IPS DF 4.7 (cell line): ENCODE results near the gene DNAJC10.
"Not testable (repeated sequence)": the region's sequence is repeated elsewhere in the genome, so short reads cannot be mapped to it uniquely, and the experiment has no call there.

Experiments
- DNase-seq: peaks from one replicate; pipeline ENCODE4 v3.0.0-alpha.2; 2013; ENCODE audit warnings: low spot score; ENCODE audit errors: extremely low read depth

DNAJC10 gene, protein sequence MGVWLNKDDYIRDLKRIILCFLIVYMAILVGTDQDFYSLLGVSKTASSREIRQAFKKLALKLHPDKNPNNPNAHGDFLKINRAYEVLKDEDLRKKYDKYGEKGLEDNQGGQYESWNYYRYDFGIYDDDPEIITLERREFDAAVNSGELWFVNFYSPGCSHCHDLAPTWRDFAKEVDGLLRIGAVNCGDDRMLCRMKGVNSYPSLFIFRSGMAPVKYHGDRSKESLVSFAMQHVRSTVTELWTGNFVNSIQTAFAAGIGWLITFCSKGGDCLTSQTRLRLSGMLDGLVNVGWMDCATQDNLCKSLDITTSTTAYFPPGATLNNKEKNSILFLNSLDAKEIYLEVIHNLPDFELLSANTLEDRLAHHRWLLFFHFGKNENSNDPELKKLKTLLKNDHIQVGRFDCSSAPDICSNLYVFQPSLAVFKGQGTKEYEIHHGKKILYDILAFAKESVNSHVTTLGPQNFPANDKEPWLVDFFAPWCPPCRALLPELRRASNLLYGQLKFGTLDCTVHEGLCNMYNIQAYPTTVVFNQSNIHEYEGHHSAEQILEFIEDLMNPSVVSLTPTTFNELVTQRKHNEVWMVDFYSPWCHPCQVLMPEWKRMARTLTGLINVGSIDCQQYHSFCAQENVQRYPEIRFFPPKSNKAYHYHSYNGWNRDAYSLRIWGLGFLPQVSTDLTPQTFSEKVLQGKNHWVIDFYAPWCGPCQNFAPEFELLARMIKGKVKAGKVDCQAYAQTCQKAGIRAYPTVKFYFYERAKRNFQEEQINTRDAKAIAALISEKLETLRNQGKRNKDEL

DNA sequence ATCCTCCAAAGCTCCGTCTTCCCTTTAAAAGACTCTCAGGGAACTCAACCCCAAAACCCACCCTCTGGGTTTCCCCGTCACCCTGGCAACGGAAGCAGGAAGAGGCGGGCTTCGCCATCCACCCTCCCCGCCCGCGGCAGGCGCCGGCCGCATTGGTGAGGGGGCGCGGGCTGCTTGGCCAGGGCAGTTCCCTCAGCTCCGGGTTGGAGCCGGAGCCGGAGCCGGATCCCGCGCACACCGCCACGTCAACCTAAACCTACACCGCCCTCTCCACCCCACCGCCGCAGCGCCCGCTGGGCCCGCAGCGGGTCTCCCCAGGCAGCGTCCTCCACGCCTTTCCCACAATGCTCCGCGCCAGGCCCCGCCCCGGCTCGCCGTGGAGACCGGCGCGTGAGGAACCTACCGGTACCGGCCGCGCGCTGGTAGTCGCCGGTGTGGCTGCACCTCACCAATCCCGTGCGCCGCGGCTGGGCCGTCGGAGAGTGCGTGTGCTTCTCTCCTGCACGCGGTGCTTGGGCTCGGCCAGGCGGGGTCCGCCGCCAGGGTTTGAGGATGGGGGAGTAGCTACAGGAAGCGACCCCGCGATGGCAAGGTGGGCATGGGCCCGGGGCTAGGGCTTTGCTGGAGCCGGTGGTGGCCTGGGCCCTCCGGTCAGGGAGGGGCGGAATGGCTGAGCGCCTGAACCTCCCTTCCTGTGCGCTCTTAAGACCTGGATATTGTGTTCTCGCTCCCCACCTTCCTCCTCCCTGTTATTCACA is at the start of gene DNAJC10:
DNAJC10 (plus strand) TSS at position 366 of the 758 bp plus-strand sequence. CDS start 1,830 bp downstream, outside the sequence.
- DNase-seq, result peak; percentile 44

DNA sequence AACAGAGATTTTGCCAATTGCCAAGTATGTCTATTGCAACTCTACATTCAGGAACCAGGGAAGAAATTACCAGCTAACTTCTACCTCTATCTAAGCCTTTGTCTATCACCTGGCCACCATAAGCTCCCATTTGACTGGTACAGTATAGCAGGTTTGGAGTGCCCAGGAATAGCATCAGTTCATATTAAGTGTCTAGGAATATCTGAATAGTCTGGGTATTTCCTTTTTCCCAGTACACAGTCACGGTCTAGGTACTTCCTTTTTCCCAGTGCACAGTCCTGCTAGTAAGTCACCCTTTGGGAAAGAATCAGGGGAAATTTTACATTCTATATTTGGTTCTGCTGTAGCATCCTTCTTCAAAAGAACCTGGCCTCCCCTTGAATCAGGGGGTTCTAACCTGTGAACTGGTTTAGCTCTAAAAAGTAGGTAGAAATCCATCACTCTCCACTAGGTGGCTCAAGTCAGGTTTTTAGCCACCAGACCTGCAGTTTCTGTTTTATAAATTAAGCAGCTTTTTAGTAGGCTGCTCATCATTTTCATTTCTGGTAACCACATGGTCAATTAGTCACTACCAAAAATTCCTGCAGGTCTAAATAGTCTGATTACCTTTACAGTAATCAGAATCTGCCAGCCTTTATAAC is 49.3 kb upstream of the DNAJC10 start:
- no peak for DNase-seq

DNA sequence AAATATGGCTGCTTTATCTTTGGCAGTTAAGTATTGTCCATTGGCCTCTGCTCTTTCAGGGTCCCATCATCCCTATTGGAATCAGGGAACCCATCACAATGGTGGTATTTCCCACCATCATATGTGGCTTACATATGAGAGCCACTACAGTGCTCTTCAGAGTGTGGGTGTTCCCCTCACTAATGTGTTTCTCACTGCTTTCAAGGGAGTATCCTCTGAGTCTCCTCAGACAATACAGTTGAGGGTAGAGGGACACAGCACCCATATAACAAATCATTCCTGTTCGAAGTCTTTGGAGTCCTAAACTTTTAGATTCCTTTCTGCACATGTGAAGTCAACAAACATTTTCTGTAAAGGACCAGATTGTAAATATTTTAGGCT is 48.8 kb upstream of the DNAJC10 start:
- DNase-seq, result no peak

DNA sequence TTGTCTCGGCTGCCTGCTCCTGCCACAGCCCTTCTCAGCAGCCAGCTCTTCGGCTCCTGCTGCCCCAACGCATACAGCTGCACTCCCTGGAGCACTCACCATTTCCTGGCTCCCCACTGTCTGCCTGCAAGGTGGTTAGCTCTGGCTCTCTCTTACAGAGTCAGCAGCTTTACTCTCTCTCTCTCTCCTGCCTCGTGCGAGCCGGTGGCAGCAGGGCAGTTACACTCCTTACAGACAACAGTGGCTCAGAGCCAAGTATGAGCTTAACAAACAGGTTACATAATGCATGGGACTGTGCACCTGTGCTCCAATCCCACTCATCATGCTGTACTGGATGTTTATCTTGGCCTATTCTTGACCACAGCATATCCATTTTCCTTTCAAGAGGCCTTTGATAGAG is 47.4 kb upstream of the DNAJC10 start:
- no peak for DNase-seq

DNA sequence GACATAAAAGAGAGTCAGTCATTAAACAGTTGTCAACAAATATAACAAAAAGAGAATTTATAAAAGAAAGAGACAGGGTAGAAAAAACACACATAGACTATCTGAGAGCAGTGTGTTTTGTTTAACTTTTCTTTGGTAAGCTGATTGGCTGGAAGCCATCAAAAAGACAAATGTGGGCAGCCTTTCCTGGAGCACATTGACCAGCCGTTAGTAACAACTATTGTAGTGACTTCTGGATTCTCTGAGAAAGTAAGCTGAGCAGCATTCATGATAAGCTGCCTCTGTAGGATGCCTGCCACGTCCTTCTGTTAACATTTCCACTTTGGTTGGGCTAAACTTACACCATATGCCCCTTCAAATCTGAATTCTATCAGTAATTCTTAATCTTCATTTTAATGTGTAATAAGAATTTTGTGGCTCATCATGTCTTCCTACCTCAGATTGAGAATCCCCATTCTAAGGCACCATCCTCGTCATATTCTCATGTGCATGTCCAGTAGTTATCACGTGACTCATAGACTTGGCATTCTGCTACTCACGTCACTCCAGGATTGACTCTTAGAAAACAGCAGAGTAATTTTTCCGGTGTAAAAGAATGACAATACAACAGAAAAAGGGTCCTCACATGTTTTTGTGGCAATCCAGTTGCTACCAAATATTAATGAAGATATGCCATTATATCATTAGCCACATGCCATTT is 43.4 kb upstream of the DNAJC10 start:
- DNase-seq, result no peak

DNA sequence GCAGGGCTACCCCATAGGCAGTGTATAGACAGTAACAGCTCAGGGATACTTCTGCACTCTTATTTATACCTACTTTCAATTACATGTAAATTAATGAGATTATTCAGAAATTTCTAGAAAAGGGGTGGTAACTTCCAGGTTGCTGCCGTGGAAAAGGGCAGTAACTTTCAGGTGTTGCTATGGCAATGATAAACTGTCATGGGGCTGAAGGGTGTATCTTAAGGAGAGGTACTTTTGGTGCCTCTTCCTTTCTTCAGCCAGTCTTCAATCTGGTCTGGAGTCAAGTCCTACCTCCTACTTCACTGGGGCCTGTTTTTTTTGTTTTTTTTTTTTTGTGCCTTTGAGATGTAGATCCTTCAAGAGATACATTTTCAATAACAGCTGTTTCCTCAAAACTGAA is 35.2 kb upstream of the DNAJC10 start:
- DNase-seq, result no peak

DNA sequence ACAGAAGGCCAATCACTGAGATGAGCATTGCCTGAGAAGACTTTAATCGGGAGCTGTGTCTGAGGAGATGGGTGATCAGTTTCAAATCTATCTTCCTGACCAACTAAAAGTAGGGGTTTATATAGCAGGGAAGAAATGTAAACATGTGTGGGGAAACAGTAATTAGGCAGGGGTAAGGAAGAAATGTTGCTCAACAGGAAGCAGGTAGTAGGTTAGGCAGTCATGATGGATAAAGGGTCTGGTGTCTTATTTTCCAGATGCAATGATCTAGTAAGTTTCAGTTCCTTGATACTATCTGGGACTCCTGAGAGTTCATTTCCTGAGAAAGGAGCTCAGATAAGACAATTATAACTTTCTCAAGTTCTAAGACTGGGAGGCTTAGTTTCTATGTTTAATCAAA is 33.8 kb upstream of the DNAJC10 start:
- DNase-seq, result no peak

DNA sequence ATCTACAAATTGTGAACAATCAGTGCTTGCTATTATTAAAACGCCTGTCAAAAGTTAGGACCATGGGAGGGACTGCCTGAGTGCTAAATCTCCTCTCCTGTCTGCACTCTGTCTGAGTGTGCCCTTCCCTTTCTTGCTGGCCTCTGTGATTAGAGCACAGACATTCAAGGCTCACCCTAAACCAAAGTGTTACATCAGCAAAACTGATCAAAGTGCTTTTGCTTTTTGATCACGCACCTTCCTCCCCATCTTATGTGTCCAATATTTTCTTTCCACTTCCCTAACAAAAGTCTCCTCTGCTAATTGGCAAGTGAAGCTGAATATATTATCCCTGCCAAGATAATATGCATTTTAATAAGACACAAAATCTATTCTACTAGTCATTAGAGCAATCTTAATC is 30.5 kb upstream of the DNAJC10 start:
- DNase-seq, result no peak

DNA sequence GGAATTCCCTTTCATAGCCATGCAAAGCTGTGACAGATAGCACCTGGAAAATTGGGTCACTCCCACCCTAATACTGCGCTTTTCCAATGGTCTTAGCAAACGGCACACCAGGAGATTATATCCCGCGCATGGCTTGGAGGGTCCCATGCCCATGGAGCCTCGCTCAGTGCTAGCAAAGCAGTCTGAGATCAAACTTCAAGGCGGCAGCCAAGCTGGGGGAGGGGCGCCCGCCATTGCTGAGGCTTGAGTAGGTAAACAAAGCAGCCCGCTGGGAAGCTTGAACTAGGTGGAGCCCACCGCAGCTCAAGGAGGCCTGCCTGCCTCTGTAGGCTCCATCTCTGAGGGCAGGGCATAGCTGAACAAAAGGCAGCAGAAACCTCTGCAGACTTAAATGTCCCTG is 29.3 kb upstream of the DNAJC10 start:
- DNase-seq, result not testable (repeated sequence)

DNA sequence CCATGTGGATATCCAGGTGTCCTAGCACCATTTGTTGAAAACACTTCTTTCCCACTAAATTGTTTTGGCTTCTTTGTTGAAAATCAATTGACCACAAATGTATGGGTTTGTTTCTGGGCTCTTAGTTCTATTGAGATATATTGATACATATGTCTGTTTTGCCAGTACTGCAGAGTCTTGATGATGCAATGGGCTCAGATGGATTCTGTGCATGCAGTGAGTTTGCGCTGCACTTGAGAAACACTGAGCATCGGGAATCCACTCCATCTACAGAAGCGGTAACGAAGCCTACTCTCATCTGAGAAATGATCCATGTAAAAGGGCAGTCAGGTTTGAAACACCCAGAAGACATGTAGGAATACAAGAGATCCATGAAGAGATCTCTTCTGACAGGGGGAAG is 21.9 kb upstream of the DNAJC10 start:
- no peak for DNase-seq

DNA sequence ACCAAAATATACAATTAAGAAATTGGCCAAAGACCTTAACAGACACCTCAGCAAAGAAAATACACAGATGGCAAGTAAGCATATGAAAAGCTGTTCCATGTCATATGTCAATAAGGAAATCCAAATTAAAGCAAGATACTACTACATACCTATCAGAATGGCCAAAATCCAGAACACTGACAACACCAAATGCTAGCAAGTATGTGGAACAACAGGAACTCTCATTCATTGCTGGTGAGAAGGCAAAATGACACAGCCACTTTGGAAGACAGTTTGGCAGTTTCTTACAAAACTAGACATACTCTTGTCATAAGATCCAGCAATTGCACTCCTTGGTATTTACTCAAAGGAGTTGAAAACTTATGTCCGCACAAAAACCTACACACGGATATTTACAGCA is 20.3 kb upstream of the DNAJC10 start:
- no peak for DNase-seq

DNA sequence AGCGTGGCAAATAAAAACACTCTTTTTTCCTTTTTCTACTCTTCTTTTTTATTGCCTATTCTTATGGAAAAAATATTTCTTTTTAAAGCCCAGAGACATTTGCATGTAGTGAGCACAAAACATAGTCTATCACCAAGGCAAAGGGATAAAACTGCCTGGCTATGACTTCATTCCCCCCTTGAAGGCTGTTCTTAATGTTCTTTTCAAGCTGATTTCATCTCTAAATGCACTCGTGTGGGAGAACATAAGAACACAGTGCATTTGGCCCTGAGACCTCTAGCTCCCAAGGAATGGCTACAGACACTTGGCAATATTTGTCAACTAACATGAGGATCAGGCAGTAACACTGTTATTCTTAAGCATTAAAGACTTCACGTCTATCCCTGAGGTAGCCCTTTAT is 17.4 kb upstream of the DNAJC10 start:
- no peak for DNase-seq

DNA sequence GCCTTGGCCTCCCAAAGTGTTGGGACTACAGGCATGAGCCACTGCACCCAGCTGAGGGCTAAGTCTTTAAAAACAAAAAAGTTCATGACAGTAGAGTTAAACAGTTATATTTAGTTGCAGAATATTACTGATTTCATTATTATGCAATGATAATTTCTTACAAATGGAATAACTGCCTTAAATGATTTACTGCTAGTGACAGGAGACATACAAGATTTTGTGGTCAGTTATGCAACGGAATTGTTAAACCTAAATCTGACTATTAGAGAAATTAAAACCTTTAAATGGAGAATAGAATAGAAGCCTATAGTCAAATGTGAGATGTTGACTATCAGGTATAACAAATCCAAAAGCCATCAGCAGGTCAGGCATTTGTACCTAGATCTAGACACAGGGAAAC is 10.3 kb upstream of the DNAJC10 start:
- no peak for DNase-seq

DNA sequence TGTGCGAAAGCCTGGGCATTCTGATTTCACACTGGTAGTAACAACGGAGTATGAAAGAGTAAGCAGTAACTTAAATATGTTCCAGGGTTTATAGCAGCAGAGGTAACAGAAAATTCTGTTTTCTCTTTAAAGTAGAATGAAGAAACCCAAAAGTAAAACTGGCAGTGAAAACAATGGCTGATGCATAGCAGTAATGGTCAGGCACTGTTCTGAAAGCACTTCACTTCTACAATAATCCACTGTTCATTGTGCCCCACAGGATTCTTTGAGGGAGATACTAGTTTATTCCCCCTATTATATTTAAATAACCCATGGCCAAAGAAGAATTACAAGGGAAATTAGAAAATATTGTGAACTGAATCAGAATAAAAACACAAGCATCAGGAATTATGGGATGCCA is 9.3 kb upstream of the DNAJC10 start:
- no peak for DNase-seq

DNA sequence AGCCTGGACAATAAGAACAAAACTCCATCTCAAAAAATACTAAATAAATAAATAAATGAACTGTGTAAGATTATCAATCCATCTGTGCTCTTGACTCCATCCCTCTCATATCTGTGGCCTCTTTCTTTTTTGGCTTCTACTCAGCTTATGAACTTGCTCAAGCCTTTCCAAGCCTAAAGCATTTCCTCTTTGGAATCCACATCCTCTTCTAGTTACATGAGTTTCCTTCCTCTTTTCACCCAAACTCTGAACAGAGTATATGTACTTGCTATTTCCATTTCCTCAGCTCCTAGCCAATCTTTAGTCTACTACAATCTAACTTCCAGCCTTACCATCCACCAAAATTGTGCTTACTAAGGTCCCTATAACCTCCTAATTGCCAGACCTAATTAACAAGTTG is 2.5 kb upstream of the DNAJC10 start:
- no peak for DNase-seq

DNA sequence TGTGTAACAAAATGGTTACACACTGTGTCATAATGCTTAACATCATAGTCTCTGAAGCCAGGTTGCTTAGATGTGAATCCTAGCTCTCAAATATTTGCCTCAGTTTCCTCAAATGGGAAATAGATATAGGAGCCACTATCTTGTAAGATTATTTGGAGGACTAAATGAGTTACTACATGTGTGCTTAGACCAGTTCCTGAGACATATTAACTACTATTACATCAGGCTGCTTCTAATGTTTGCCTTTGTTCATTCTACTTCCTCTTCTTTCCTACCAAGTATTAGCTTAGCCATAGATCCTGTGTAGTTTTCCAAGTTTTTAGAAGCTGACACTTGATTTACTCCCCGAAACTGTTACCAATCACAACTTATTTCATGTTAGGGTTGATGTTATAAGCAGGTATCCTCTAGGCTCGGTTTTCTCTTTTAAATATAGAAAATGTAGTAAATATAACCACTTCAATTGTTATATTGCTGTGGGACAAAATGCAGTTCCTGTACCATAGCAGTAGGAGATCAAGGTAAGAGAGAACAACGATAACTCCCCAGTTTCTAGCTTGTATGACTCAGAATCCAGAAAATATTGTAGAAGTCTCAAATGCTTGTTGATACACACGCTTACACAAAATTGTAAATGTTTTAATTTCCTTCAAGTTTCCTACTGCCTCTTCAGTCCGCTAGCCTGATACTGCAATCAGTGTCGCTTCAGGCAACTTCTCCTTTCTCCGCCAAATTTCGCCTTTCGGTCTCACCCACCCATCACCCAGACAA is 751 bp upstream of the DNAJC10 start:
- no peak for DNase-seq

DNA sequence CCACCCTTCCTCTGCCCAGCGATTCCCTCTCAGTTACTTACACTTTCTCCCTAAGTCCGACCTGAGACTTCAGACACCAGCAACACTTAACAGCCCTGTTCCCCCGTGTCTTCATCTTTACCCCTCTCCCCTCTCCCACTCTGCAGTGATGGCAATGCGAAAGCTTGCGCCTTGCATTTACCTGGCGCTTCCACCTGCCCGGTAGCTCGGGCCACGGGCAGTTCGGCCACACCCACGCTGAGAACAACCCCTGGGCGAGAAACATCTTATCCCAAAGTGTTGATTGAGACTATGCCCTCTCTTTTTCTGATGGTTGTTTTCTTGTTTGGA is 558 bp downstream of the DNAJC10 start:
- DNase-seq, result no peak

DNA sequence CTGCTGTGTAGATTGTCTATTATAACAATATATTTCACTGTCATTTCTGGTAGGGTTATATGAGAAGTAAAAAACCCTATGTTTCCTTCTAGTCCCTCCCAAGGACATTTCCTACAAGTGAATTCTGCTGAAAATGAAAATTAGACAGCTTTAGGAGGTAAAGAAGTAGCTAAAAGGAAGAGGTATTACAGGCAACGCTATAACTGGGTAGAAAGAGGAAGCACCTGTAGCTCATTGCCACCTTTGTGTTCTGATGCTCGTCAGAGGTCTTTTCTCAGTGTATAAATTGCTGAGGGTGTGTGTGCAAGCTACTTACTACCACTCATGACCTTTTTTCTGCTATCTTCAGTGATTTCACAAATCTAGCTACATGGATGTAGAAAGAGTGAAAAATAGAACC is 1.4 kb downstream of the DNAJC10 start:
- no peak for DNase-seq

DNA sequence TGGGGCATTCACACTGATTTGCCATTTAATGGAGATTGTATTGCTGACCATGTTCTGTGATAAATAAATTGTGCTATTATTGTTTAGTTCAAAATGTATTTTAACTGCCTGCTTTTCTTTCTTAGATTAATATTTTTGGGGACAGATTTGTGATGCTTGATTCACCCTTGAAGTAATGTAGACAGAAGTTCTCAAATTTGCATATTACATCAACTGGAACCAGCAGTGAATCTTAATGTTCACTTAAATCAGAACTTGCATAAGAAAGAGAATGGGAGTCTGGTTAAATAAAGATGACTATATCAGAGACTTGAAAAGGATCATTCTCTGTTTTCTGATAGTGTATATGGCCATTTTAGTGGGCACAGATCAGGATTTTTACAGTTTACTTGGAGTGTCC is 1.8 kb downstream of the DNAJC10 start:
- no peak for DNase-seq

DNA sequence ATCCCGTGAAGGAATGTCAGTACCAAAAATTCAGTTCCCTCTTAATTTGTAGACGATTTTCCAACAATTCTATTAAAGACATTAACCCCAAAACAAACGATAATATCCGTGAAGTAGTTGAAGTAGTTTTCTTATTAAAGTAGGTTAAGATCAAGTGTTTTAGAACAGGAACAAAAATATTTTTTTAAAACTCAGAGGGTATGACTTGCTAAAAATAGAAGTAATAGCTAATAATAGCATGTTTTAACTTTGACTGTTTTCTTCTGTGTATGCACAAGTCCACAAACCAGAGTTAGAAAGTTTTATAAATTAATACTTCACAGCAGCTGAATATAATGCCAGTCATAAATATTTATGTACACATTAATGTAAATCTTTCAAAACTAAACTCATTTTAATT is 2.4 kb downstream of the DNAJC10 start:
- DNase-seq, result no peak
